HG03196 (cell line): Measurements from ENCODE around the gene ALKBH8.
"Not testable (repeated sequence)": the region's sequence is repeated elsewhere in the genome, so short reads cannot be mapped to it uniquely, and the experiment has no call there.

Experiments used
- ATAC-seq: cut with Tn5 transposase; IDR thresholded peaks from one replicate; pipeline ENCODE4 v1.9.1; 2021; ENCODE audit not compliant: unreplicated experiment

Gene ALKBH8

GRCh38 chr11:107577346-107577711, 11.8 kb upstream of the ALKBH8 start:
- no peak for ATAC-seq

- ATAC-seq, result not testable (repeated sequence)
Measured at GRCh38 chr11:107576497-107577345, 11.2 kb upstream of the ALKBH8 start.

GRCh38 chr11:107573438-107573837, 7.9 kb upstream of the ALKBH8 start:
- no peak for ATAC-seq

GRCh38 chr11:107570015-107570414, 4.5 kb upstream of the ALKBH8 start:
- ATAC-seq, result no peak

- no peak for ATAC-seq
Measured at GRCh38 chr11:107567739-107568335, 2.3 kb upstream of the ALKBH8 start.

GRCh38 chr11:107566569-107566968, 1.0 kb upstream of the ALKBH8 start:
- no peak for ATAC-seq

- not testable (repeated sequence) for ATAC-seq
Measured at GRCh38 chr11:107565955-107566501, 493 bp upstream of the ALKBH8 start.

- ATAC-seq, result no peak
Measured at GRCh38 chr11:107564877-107565218, 687 bp downstream of the ALKBH8 start.

GRCh38 chr11:107563702-107564101, 1.8 kb downstream of the ALKBH8 start:
- peak; percentile 28 for ATAC-seq

GRCh38 chr11:107562647-107563208, 2.8 kb downstream of the ALKBH8 start:
- no peak for ATAC-seq

- ATAC-seq, result no peak
Measured at GRCh38 chr11:107561688-107562087, 3.8 kb downstream of the ALKBH8 start.

- no peak for ATAC-seq
Measured at GRCh38 chr11:107550304-107550703, 15.2 kb downstream of the ALKBH8 start.

GRCh38 chr11:107549954-107550285, 15.6 kb downstream of the ALKBH8 start:
- ATAC-seq, result no peak

- ATAC-seq, result no peak
Measured at GRCh38 chr11:107549253-107549953, 16.1 kb downstream of the ALKBH8 start.

- ATAC-seq, result no peak
Measured at GRCh38 chr11:107547961-107548360, 17.6 kb downstream of the ALKBH8 start.

GRCh38 chr11:107545101-107545514, 20.4 kb downstream of the ALKBH8 start:
- no peak for ATAC-seq

GRCh38 chr11:107538821-107539220, 26.7 kb downstream of the ALKBH8 start:
- no peak for ATAC-seq

GRCh38 chr11:107538239-107538638, 27.3 kb downstream of the ALKBH8 start:
- no peak for ATAC-seq

- ATAC-seq, result not testable (repeated sequence)
Measured at GRCh38 chr11:107537155-107537554, 28.4 kb downstream of the ALKBH8 start.

GRCh38 chr11:107526197-107526596, 39.3 kb downstream of the ALKBH8 start:
- no peak for ATAC-seq

GRCh38 chr11:107508858-107509244, 56.7 kb downstream of the ALKBH8 start:
- no peak for ATAC-seq
